HL-60 (cell line): ENCODE measurements around the gene MAP3K10.

Source experiments
- DNase-seq, 2 experiments: peaks; one replicate each; pipeline ENCODE4 v3.0.0-alpha.2; 2010 to 2020; ENCODE audit warnings: low read depth in 1 of 2, low spot score in 1 of 2
- H3K27ac ChIP-seq: fragments of 250-450 bp; sonication (Bioruptor Pico); replicated peaks from 2 replicates; pipeline ENCODE4 v1.5.1; 2020; ENCODE audit warnings: mild to moderate bottlenecking, moderate library complexity
- H3K27me3 ChIP-seq: fragments of 250-450 bp; sonication (Bioruptor Pico); 2 replicates; pipeline ENCODE4 v1.5.1; 2021; ENCODE audit warnings: mild to moderate bottlenecking, moderate library complexity; ENCODE audit not compliant: insufficient read depth, poor library complexity, severe bottlenecking
- H3K4me3 ChIP-seq: replicated peaks from 2 replicates; pipeline ENCODE4 v1.5.1; 2011; ENCODE audit warnings: mild to moderate bottlenecking, control low read depth, low read length; ENCODE audit not compliant: insufficient read depth
- GABPA ChIP-seq: IDR thresholded peaks from 2 replicates; pipeline ENCODE4 v1.6.1; 2012; ENCODE audit warnings: low read depth
- POLR2AphosphoS5 ChIP-seq: IDR thresholded peaks from 2 replicates; pipeline ENCODE4 v1.6.1; 2012; ENCODE audit warnings: low read depth
- SPI1 ChIP-seq: IDR thresholded peaks from 2 replicates; pipeline ENCODE4 v1.6.1; 2012; ENCODE audit warnings: low read depth, mild to moderate bottlenecking, borderline replicate concordance
- TF ChIP-seq, protein P1 (sequence below): IDR thresholded peaks from one replicate; pipeline ENCODE4 v1.5.1; 2011; ENCODE audit warnings: low read length, control low read depth, inconsistent platforms; ENCODE audit not compliant: insufficient read depth
- TF ChIP-seq, protein P2 (sequence below): IDR thresholded peaks from 2 replicates; pipeline ENCODE4 v1.6.1; 2012; ENCODE audit warnings: low read depth; ENCODE audit not compliant: insufficient replicate concordance

MAP3K10 gene

DNA sequence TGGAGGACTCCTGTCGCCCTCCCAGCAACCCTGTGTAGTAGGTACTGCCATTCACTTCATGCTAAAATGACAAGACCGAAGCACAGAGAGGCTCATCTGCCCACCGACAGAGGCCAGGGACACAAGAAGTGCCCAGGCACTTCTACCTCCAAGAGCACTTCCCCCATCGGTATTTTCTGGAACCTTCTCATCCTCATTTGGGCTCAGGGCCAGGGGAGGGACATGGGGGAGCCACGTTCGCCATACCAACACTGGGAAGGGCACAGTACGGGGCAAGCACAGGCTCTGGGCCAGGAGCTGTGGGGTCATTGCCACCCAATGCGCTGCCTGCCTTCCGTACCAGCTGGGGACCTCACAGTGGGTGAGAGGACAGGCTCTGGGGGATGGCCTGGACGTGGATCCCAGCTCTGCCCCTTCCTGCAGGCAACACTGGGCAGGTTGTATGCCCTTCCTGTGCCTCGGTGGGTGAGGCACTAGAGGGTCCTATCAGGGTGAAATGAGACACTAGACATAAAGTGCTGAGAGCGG, 56.6 kb downstream of the MAP3K10 start:
- H3K4me3 ChIP-seq: no peak overlapping the region
- H3K27me3 ChIP-seq: no peaks in the 10 kb centered on the region
- no peak overlapping the region for H3K27ac ChIP-seq
- no peak for DNase-seq
- TF ChIP-seq, protein P1, sequence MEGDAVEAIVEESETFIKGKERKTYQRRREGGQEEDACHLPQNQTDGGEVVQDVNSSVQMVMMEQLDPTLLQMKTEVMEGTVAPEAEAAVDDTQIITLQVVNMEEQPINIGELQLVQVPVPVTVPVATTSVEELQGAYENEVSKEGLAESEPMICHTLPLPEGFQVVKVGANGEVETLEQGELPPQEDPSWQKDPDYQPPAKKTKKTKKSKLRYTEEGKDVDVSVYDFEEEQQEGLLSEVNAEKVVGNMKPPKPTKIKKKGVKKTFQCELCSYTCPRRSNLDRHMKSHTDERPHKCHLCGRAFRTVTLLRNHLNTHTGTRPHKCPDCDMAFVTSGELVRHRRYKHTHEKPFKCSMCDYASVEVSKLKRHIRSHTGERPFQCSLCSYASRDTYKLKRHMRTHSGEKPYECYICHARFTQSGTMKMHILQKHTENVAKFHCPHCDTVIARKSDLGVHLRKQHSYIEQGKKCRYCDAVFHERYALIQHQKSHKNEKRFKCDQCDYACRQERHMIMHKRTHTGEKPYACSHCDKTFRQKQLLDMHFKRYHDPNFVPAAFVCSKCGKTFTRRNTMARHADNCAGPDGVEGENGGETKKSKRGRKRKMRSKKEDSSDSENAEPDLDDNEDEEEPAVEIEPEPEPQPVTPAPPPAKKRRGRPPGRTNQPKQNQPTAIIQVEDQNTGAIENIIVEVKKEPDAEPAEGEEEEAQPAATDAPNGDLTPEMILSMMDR: no peak
- TF ChIP-seq, protein P2, sequence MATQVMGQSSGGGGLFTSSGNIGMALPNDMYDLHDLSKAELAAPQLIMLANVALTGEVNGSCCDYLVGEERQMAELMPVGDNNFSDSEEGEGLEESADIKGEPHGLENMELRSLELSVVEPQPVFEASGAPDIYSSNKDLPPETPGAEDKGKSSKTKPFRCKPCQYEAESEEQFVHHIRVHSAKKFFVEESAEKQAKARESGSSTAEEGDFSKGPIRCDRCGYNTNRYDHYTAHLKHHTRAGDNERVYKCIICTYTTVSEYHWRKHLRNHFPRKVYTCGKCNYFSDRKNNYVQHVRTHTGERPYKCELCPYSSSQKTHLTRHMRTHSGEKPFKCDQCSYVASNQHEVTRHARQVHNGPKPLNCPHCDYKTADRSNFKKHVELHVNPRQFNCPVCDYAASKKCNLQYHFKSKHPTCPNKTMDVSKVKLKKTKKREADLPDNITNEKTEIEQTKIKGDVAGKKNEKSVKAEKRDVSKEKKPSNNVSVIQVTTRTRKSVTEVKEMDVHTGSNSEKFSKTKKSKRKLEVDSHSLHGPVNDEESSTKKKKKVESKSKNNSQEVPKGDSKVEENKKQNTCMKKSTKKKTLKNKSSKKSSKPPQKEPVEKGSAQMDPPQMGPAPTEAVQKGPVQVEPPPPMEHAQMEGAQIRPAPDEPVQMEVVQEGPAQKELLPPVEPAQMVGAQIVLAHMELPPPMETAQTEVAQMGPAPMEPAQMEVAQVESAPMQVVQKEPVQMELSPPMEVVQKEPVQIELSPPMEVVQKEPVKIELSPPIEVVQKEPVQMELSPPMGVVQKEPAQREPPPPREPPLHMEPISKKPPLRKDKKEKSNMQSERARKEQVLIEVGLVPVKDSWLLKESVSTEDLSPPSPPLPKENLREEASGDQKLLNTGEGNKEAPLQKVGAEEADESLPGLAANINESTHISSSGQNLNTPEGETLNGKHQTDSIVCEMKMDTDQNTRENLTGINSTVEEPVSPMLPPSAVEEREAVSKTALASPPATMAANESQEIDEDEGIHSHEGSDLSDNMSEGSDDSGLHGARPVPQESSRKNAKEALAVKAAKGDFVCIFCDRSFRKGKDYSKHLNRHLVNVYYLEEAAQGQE: no peak
- no peak for TF ChIP-seq GABPA
- TF ChIP-seq SPI1: no peak
- no peak for TF ChIP-seq POLR2AphosphoS5

DNA sequence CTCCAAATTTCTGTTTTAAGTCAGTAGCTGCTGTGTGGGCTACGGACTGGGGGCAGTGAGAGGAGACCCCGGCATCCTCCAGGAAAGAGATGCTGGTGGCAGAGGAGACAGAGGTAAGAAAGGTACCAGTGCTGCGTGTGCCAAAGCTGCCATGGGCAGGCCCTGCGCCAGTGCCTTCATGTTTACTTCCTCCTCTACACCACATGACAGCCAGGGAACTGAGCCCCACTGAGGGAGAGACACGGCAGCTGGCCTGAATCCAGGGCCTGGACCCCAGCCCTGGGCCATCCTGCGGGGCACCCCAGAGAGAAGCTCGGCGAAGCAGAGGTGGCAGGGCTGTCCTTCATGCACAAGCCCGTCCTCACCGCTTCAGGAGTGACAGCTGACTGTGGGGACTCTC, 58.0 kb downstream of the MAP3K10 start:
- DNase-seq: no peak
- H3K4me3 ChIP-seq: no peak overlapping the region
- no peaks in the 10 kb centered on the region for H3K27me3 ChIP-seq
- TF ChIP-seq, protein P1: no peak
- TF ChIP-seq, protein P2: no peak
- TF ChIP-seq SPI1 (no peak), POLR2AphosphoS5 (no peak), GABPA (no peak)
- no peak overlapping the region for H3K27ac ChIP-seq

DNA sequence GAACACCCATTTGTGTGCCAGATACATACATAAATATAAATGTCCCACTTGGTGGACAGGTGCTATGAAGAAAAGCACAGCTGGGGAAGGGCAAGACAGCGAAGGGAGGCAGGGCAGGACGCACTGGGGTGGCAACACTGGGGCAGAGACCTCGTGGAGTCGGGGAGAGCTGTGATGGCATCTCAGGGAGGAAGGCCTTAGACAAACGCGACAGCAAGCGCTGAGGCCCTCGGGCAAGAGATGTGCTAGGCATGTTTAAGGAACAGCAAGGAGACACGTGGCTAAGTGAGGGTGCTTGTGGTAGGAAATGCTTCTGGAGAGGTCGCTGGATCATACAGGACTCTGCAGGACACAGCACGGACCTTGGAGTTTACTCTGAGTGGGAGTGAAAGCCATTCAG, 58.6 kb downstream of the MAP3K10 start:
- Histone ChIP-seq H3K27me3 (no peaks in the 10 kb centered on the region), H3K4me3 (no peak overlapping the region), H3K27ac (no peak overlapping the region)
- no peak for TF ChIP-seq GABPA
- no peak for TF ChIP-seq SPI1
- DNase-seq: no peak

DNA sequence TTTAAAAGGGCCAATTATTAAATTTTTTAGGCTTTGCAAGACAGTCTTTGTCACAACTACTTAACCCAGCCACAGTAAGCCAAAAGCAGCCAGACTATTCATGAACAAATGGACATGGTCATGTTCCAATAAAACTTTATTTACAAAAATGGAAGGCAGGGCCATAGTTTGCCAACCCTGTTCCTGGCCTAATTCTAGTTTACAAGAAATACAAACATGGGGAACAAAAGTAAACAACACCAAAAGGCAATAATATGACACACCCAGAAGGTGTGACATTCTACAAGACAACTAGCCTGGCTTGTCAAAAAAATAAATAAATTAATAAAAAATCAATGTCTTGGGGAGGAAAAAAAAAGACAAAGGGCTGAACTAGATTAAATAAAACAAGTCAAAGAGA, 60.0 kb downstream of the MAP3K10 start:
- TF ChIP-seq POLR2AphosphoS5: no peak
- TF ChIP-seq, protein P1: no peak
- TF ChIP-seq, protein P2: no peak
- no peak for TF ChIP-seq GABPA
- TF ChIP-seq SPI1: no peak
- no peaks in the 10 kb centered on the region for H3K27me3 ChIP-seq
- no peak for DNase-seq
- no peak overlapping the region for H3K27ac ChIP-seq
- no peak overlapping the region for H3K4me3 ChIP-seq
